Activated CD8-positive, alpha-beta memory T cell treated with anti-CD3 and anti-CD28 coated beads for 24 hours (primary cell): Measurements from ENCODE around the gene TSC1.

Experiments
- DNase-seq: peaks from one replicate; pipeline ENCODE4 v3.0.0-alpha.2; 2020

TSC1 gene

GRCh38 chr9:132857616-132858342, 86.6 kb downstream of the TSC1 start:
- no peak for DNase-seq

GRCh38 chr9:132857031-132857430, 87.4 kb downstream of the TSC1 start:
- DNase-seq = no peak

- DNase-seq = no peak
Measured at GRCh38 chr9:132855904-132856303, 88.5 kb downstream of the TSC1 start.

GRCh38 chr9:132854832-132855231, 89.6 kb downstream of the TSC1 start:
- no peak for DNase-seq

GRCh38 chr9:132853482-132853881, 90.9 kb downstream of the TSC1 start:
- no peak for DNase-seq

- no peak for DNase-seq
Measured at GRCh38 chr9:132849185-132849706, 95.2 kb downstream of the TSC1 start.

- no peak for DNase-seq
Measured at GRCh38 chr9:132846918-132847515, 97.4 kb downstream of the TSC1 start.

GRCh38 chr9:132846109-132846917, 98.1 kb downstream of the TSC1 start:
- no peak for DNase-seq

- DNase-seq = no peak
Measured at GRCh38 chr9:132842124-132843044, 102.0 kb downstream of the TSC1 start.
